OCI-M2 (cell line): ENCODE data around the gene APC2.
"Not testable (repeated sequence)": the region's sequence is repeated elsewhere in the genome, so short reads cannot be mapped to it uniquely, and the experiment has no call there.

Source experiments
- DNase-seq: peaks from one replicate; lab custom pipeline; 2025; ENCODE audit not compliant: unreplicated experiment; lab: John Stamatoyannopoulos, UW

The APC2 gene

DNA sequence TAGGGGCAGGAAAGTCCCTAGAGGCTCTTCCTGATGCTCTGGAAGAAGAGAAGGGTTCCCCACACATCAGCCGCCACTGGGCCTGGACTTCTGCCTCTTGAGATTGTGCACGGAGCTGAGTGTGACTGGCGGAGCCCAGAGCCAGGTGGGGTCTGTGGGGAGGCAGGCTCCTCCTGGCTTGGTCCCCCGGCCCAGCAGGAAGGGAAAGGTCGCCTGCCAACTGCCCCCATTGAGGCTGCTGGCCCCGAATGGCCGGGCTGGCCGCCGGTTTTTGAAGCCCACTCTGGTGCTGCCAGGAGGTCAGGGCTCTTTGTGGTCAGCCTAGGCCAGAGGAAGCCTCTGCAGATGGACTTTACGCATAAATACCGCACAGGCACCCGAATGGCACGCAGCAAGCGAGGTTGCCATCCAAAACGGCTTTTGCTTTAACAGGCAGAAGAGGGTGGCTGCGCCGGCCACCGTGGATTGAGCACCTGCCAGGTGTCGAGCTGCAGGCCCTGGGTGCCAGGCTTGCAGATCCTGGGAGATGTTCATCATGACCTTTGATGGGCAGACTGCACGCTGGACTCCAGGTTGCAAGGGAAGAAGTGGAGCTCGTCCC, 37.5 kb upstream of the APC2 start:
- no peak for DNase-seq

GRCh38 chr19:1412995-1413800, 36.7 kb upstream of the APC2 start:
- no peak for DNase-seq

- no peak for DNase-seq
These were observed 33.7 kb upstream of the APC2 start for GRCh38 chr19:1416014-1416841.

DNA sequence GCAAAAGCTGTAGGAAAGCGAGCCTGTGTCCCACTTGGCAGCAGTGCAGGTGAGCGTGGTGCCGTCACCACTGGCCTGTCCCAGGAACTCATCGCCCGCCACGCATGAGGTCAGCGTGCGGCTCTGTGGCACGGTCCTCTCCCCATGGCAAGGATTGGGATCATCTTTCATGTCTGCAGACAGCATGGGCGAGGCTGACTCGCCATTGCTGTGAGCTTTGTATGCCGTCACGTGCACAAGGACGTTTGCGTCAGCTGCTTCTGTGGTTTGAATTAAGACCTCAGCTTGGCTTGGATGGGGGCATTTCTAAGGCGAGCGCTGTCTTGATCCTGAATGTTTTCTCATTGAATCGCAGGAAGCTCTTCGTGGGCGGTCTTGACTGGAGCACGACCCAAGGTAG, 32.8 kb upstream of the APC2 start:
- DNase-seq = no peak

- DNase-seq = no peak
These were observed 32.0 kb upstream of the APC2 start for GRCh38 chr19:1417681-1418495.

GRCh38 chr19:1418496-1418775, 31.5 kb upstream of the APC2 start:
- DNase-seq = no peak

DNA sequence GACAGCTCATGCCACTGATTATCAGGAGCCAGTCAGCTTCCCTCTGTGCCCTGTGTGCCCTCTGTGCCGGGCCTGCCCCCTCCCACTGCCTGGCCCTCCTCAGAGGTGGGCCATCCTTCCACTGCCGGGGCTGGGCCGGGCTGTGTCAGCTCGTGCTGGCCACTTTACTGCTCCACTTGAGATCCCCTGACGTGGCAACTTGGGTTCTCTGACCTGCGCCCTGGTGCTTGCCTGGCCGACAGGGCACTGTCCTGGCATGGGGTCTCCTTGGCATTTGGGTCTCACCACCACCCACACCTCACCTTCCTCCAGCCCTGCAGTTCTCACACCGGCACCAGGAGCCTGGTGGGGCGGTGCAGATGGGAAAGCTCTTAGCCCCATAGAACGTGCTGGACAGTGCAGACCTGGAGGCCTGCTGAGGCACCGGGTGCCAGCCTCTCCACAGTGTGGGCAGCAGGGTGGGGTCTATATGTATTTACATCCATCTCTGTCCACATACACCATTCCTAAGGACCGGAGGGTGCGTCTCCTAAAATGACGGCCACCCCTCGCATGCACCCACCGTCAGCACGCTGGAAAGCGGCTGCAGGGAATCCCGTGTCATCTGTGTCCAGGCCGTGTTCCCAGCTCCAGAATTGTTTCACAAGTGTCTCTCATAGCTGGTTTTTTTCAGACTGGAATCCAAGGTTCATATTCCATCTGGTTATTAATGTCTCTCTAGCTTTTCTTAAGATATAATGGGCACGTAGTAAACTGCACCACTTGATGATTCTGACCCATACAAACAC, 30.8 kb upstream of the APC2 start:
- no peak for DNase-seq

GRCh38 chr19:1420085-1420484, 29.8 kb upstream of the APC2 start:
- not testable (repeated sequence) for DNase-seq

GRCh38 chr19:1420590-1420989, 29.3 kb upstream of the APC2 start:
- DNase-seq = no peak

DNA sequence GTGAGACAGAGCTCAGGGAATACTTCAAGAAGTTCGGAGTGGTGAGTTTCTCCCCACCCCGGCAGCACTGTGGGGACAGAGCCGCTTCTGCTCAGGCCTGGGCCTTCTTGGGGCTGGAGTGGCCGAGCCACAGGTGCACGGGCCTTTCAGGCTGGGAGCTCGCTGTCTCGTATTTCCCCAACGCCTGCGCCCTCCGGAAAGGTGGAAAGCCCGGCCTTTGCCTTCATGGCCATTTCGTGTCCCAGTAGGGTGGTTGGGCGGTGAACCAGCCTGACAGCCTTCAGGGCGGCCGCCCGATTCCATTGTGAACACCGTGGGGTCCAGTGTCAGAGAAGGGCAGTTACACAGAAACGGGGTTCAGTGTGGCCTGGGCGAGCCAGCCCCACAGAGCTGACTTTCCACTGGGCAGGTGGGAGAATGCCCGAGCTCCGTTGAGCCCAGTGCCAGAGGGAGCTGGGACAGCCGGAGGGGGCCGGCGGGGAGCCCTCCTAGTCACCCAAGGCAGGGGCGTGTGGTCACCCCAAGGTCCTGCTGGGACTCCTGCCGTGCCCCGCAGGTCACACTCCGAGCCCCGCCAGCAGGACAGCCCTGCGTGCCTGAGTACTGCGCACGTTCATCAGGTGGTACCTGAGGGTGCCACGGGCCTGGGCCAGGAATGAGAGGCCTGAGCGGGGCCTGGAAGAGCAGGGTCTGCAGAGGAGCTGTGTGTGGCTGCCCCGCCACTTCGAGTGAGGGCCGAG, 28.5 kb upstream of the APC2 start:
- no peak for DNase-seq

- DNase-seq = no peak
These were observed 28.0 kb upstream of the APC2 start for GRCh38 chr19:1421958-1422305.

- DNase-seq = no peak
These were observed 27.6 kb upstream of the APC2 start for GRCh38 chr19:1422360-1422759.

DNA sequence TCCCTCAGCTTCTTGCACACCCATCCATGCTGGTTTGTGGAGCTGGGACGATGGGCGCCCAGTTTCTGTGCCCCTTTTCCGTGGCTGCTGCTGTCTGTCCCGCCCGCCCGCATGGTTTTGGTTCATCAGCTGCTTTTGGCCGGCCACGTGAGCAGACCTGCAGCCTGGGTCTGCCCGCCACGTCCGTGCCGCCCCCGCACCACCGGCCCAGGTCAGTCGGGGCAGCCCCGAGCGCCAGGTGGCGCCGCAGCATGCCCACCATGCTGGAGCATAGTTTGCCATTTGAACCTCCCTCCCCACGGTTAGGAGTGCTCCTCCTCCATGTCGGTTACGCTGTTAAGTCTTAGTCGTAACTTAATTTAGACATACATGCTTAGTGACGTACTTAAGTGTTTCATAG, 27.0 kb upstream of the APC2 start:
- no peak for DNase-seq

GRCh38 chr19:1423436-1424191, 26.3 kb upstream of the APC2 start:
- DNase-seq = no peak

DNA sequence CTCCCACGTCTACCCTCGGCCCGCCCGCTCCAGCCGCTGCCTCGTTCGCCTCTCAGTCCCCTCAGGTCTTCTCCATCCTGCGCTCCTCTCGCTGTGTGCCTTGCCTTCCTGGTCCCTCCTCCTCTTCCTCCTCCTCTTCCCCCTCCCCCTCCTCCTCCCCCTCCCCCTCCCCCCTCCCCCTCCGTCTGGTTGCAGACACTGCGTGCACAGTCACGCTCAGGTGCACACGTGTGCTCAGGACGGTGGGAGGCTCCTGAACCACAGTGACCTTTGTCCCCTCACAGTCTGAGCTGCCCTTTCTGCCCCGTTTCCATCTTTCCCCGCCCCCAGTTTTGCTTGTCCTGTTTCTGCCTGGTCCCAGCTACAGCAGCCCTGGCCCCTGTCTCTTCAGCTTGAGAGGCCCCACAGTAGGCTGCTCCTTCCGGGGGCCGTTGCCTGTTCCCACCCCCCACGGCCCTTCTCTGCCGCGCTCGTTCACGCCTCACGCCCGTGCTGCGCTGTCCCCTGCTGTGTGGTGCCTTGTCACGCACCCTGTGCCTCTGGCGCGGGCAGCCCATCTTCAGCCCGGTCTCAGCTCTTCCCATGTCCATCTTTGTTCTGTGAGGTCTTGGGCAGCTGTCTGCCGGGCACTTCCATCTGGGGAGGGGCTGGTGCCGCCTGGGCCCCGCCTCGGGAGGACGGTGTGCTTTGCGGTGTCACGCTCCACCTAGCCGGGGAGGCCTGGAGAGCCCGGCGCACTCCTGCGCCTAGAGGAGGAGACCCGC, 25.5 kb upstream of the APC2 start:
- no peak for DNase-seq

DNA sequence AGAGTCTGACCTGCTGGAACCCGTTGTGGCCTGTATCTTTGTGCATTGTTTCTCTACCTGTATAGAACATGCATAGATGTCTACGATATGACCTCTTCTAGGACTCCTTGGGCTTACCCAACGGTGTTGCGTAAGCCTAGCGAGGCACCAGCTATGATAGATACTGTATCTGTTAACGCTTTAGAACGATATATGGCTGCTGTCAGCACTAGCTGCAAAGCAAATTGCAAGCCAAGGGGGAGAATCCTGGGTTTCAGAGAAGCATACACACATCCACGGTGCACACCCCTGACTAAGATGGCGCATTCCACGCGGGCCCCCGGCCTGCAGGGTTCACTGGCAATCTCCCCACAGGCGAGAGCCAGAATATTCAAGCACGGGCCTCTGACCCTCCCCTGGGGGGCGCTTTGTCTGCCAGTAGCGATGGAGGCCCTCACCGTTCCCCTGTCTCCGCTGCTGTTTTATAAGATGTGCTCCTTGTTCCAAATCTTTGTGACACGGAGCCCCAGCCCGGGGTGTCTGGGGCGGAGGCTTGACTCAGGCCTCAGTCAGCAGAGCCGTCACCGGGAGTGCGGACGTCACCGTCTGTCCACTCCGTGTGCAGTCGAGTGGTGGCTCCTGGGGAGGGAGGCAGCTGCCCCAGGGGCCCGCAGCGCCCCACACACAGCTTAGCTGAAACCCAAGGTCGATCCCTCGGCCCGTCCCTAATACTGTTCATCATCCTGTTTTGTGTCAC, 24.7 kb upstream of the APC2 start:
- no peak for DNase-seq

DNA sequence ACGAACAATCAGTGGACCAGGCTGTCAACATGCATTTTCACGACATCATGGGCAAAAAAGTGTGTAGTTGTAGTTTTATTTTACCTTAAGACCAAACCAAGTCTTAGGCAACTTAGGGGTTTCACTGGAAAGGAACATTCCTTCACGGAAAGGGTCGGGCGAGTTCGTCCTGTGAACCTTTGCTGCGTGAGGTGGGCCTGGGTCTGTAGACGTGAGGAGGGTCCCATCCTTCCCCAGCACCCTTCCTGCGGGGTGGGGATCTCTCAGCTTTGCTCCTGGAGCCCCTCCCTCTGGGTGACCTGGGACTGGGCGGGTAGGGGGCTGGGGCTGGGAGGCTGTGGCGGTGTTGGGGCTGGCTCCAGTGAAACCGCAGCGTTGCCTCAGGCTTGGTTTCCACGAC, 24.0 kb upstream of the APC2 start:
- DNase-seq = no peak

- DNase-seq = no peak
These were observed 23.2 kb upstream of the APC2 start for GRCh38 chr19:1426736-1427135.
